Esophagus muscularis mucosa (tissue), 4 donors: ENCODE data around the gene LARP4B. TPM values are rescaled to one million over a fixed set of nuclear protein-coding genes. Genes with fewer than 3 reads are reported as not detected.

Source experiments
- DNase-seq: peaks from one replicate; pipeline ENCODE4 v3.0.0-alpha.2; 2017; ENCODE audit errors: extremely low spot score
- H3K27ac ChIP-seq, 4 donors: fragments of 200-600 bp; sonication (generic); replicated peaks in 1 of 4; 1 replicate in 3 of 4; 2 replicates in 1 of 4; pipeline ENCODE4 v1.5.1; 2016 to 2019; ENCODE audit warnings: mild to moderate bottlenecking in 1 of 4
- H3K27me3 ChIP-seq, 4 donors: fragments of 200-600 bp; sonication (generic); one replicate each; pipeline versions ENCODE4 v1.5.1 to v1.6.0; 2016 to 2019
- H3K36me3 ChIP-seq, 4 donors: fragments of 200-600 bp; sonication (generic); one replicate each; pipeline ENCODE4 v1.5.1; 2016 to 2019
- H3K4me1 ChIP-seq, 4 donors: fragments of 200-600 bp; sonication (generic); one replicate each; pipeline ENCODE4 v1.5.1; 2016 to 2019
- H3K4me3 ChIP-seq, 4 donors: fragments of 200-600 bp; sonication (generic); 1 replicate in 2 of 4; 2 replicates in 2 of 4; pipeline ENCODE4 v1.5.1; 2016 to 2019; ENCODE audit warnings: mild to moderate bottlenecking in 4 of 4, moderate library complexity in 1 of 4
- H3K9me3 ChIP-seq, 4 donors: fragments of 200-600 bp; sonication (generic); 1 replicate in 3 of 4; 2 replicates in 1 of 4; pipeline ENCODE4 v1.5.1; 2016 to 2019
- EP300 ChIP-seq: sonication (generic); formaldehyde crosslinking; IDR thresholded peaks from one replicate; pipeline ENCODE4 v1.6.1; 2017; ENCODE audit warnings: antibody characterized with exemption
- POLR2A ChIP-seq: fragments of 450-650 bp; IDR thresholded peaks from one replicate; pipeline ENCODE4 v1.6.1; 2017; ENCODE audit warnings: antibody characterized with exemption, moderate library complexity, mild to moderate bottlenecking, low read depth
- POLR2AphosphoS5 ChIP-seq, 2 donors: sonication (generic); formaldehyde crosslinking; IDR thresholded peaks; one replicate each; pipeline ENCODE4 v1.6.1; 2017; ENCODE audit warnings: antibody characterized with exemption in 2 of 2
- WGBS: methylation state at CpG from one replicate; pipeline ENCODE4 v1.1.5; 2018; 5-methylcytosine and 5-hydroxymethylcytosine counted together
- intact Hi-C: fragments of 100-400 bp; cut with DNase I; formaldehyde crosslinking; loops from one replicate; pipeline ENCODE4 v1.15.1; 2023
- total RNA-seq, 4 donors: library from RNA; depleted of rRNA; stranded (reverse); fragments of >200 nt; gene quantifications; one replicate each; pipeline versions ENCODE4 v1.1.0 to v1.2.1, GENCODE V29; 2016
- TF ChIP-seq, protein P1 (sequence below), 3 experiments: fragments of 200-600 bp in 2 of 3; fragments of 450-650 bp in 1 of 3; sonication (generic) in 2 of 3; IDR thresholded peaks; one replicate each; pipeline ENCODE4 v1.5.1; 2017 to 2019; ENCODE audit warnings: antibody characterized with exemption in 3 of 3, mild to moderate bottlenecking in 2 of 3, moderate library complexity in 1 of 3

LARP4B gene
- total RNA-seq, 4 donors from 2014 or later: 35.6 to 43.1 (median 38.2) TPM

DNA sequence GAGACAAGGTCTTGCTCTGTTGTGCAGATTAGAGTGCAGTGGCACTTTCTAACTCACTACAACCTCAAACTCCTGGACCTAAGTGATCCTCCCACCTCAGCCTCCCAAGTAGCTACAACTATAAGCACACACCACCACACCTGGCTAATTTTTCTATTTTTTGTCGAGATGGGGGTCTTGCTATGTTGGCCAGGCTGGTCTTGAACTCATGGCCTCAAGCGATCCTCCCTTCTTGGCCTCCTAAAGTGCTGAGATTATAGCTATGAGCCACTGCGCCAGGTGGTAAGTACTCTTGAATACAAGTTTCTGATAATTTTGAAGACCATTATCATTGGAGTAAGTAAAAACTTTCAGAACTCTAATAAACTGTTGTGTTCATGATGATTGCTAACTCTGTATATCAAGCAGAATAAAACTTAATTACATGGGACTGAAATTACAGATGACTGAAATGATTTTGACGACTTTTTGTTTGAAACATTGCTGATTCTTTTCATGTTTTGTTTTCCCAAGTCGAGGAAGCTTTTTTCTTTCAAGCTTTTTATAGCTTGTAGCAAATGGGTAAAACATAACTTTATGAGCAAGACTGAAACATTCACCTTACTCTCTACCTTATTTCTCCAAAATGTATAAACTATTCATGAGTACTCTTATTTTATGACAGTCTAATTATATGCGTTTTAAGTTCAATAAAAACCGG lies 14.6 kb downstream of the LARP4B start:
- TF ChIP-seq POLR2A (no peak), EP300 (no peak), POLR2AphosphoS5 (IDR thresholded peaks at IDR 0.05) (no peak)
- TF ChIP-seq, protein P1, sequence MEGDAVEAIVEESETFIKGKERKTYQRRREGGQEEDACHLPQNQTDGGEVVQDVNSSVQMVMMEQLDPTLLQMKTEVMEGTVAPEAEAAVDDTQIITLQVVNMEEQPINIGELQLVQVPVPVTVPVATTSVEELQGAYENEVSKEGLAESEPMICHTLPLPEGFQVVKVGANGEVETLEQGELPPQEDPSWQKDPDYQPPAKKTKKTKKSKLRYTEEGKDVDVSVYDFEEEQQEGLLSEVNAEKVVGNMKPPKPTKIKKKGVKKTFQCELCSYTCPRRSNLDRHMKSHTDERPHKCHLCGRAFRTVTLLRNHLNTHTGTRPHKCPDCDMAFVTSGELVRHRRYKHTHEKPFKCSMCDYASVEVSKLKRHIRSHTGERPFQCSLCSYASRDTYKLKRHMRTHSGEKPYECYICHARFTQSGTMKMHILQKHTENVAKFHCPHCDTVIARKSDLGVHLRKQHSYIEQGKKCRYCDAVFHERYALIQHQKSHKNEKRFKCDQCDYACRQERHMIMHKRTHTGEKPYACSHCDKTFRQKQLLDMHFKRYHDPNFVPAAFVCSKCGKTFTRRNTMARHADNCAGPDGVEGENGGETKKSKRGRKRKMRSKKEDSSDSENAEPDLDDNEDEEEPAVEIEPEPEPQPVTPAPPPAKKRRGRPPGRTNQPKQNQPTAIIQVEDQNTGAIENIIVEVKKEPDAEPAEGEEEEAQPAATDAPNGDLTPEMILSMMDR (IDR thresholded peaks at IDR 0.05): no peak
- H3K4me1 ChIP-seq: peaks cover 7 to 25% (median 21%) of the 10 kb centered on the region in 4 donors
- H3K27me3 ChIP-seq: no peaks in the 10 kb centered on the region
- no peak for DNase-seq
- H3K36me3 ChIP-seq: peaks cover 0 to 5% (median 0%) of the 10 kb centered on the region in 4 donors
- H3K27ac ChIP-seq: no peak overlapping the region
- no peak overlapping the region for H3K4me3 ChIP-seq
- WGBS: 100% methylated on average over 7 of the region's 7 CpGs
- no peaks in the 10 kb centered on the region for H3K9me3 ChIP-seq
- intact Hi-C loops: no loop called here

DNA sequence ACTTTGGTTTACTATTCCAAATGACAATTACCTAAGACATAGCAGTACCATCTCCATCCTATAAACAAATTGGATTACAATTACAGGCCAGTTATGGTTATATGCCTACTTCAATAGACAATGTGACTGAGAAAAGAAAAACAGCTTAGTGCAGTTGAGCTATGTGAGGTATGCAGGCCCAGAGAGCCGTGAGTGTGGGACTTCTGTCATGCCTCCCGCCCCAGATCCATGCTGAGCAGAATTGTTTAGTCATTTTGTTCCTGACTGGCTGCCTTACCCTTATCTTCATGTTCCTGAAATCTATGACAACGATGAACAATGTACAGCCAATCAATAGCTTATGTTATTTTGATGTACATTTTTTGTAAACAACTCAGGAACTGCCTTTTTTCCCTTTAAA lies 21.7 kb downstream of the LARP4B start:
- H3K27me3 ChIP-seq: no peaks in the 10 kb centered on the region
- no peak for DNase-seq
- no peaks in the 10 kb centered on the region for H3K9me3 ChIP-seq
- peaks cover 0 to 13% (median 10%) of the 10 kb centered on the region in 4 donors for H3K36me3 ChIP-seq
- TF ChIP-seq EP300 (no peak), POLR2A (no peak), POLR2AphosphoS5 (IDR thresholded peaks at IDR 0.05) (no peak)
- TF ChIP-seq, protein P1 (IDR thresholded peaks at IDR 0.05): no peak
- peak overlapping the region; percentile 63 to 79 (median 71) for H3K27ac ChIP-seq
- intact Hi-C loops: no loop called here
- no peak overlapping the region for H3K4me3 ChIP-seq
- H3K4me1 ChIP-seq: peaks cover 10 to 44% (median 24%) of the 10 kb centered on the region in 4 donors
- WGBS: 41% methylated on average over 3 of the region's 3 CpGs

GRCh38 chr10:905972-906371 lies 25.5 kb downstream of the LARP4B start:
- TF ChIP-seq, protein P1 (IDR thresholded peaks at IDR 0.05): no peak
- TF ChIP-seq POLR2AphosphoS5 (IDR thresholded peaks at IDR 0.05) (no peak), EP300 (no peak), POLR2A (no peak)

DNA sequence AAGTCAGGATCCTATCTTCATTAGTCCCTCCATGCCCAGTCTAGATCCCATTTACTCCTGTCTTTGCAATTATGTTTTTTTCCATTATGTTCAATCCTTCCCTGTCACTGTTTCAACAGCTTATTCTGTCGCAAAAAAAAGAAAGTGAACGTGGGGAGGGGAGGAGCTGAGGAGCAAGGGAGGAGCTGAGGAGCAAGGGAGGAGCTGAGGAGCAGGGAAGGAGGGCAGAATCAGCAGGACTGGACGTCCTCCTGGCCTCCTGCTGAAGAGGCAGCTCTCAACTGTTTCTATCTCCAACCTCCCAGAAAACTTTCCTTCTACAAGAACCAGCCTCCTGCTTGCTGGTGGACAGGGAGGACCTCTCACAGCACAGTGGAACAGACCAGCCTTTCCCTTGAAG lies 26.0 kb downstream of the LARP4B start:
- Histone ChIP-seq H3K9me3 (no peaks in the 10 kb centered on the region), H3K27me3 (no peaks in the 10 kb centered on the region), H3K27ac (no peak overlapping the region), H3K4me1 (peaks cover 10 to 70% (median 32%) of the 10 kb centered on the region in 4 donors), H3K4me3 (no peak overlapping the region), H3K36me3 (peaks cover 0 to 13% (median 8%) of the 10 kb centered on the region in 4 donors)
- 48% methylated on average over 3 of the region's 3 CpGs for WGBS
- TF ChIP-seq POLR2A (no peak), POLR2AphosphoS5 (IDR thresholded peaks at IDR 0.05) (no peak), EP300 (no peak)
- TF ChIP-seq, protein P1 (IDR thresholded peaks at IDR 0.05): no peak
- DNase-seq: no peak
- intact Hi-C loops: no loop called here

More at GRCh38 chr10:905972-906371, 25.5 kb downstream of the LARP4B start:
- H3K27ac ChIP-seq: no peak overlapping the region
- peaks cover 10 to 70% (median 35%) of the 10 kb centered on the region in 4 donors for H3K4me1 ChIP-seq
- intact Hi-C loops: no loop called here
- no peak overlapping the region for H3K4me3 ChIP-seq
- 78% methylated on average over 1 of the region's 1 CpG for WGBS
- no peaks in the 10 kb centered on the region for H3K27me3 ChIP-seq
- no peak for DNase-seq
- peaks cover 0 to 13% (median 9%) of the 10 kb centered on the region in 4 donors for H3K36me3 ChIP-seq
- no peaks in the 10 kb centered on the region for H3K9me3 ChIP-seq

DNA sequence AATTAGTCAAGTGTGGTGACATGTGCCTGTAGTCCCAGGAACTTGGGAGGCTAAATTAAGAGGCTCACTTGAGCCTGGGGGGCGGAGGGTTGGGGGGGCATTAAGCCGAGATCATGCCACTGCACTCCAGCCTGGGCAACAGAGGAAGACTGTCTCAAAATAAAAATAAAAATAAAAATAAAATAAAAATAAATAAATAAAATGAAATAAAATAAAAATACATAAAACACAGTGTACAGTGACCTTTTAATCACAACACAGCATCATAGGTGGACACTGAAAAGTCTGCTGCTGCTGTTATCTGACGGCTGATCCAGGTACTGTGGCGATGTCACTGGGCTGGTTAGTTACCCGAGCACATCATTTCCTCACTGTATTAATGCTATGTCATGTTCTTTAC lies 27.1 kb downstream of the LARP4B start:
- no peak for DNase-seq
- 93% methylated on average over 5 of the region's 5 CpGs for WGBS
- H3K4me1 ChIP-seq: peaks cover 7 to 67% (median 22%) of the 10 kb centered on the region in 4 donors
- H3K36me3 ChIP-seq: peaks cover 0 to 13% (median 8%) of the 10 kb centered on the region in 4 donors
- no peak for TF ChIP-seq EP300
- TF ChIP-seq, protein P1 (IDR thresholded peaks at IDR 0.05): no peak
- no peak for TF ChIP-seq POLR2AphosphoS5 (IDR thresholded peaks at IDR 0.05)
- intact Hi-C loops: no loop called here
- no peaks in the 10 kb centered on the region for H3K27me3 ChIP-seq
- no peak overlapping the region for H3K4me3 ChIP-seq
- H3K27ac ChIP-seq: no peak overlapping the region
- H3K9me3 ChIP-seq: no peaks in the 10 kb centered on the region
